Transverse colon (tissue), 4 donors: ENCODE measurements around the gene PDE10A. TPM values are rescaled to one million over a fixed set of nuclear protein-coding genes. Genes with fewer than 3 reads are reported as not detected.

ENCODE experiments used
- DNase-seq: peaks from one replicate; pipeline ENCODE4 v3.0.0-alpha.2; 2019
- H3K27ac ChIP-seq, 4 donors: fragments of 200-600 bp; sonication (generic); 2 replicates each; pipeline ENCODE4 v1.5.1; 2016 to 2018; ENCODE audit warnings: inconsistent platforms in 4 of 4
- H3K27me3 ChIP-seq: fragments of 200-600 bp; sonication (generic); 2 replicates; pipeline ENCODE4 v1.5.1; 2017; ENCODE audit warnings: inconsistent platforms
- H3K36me3 ChIP-seq, 4 donors: fragments of 200-600 bp; sonication (generic); 2 replicates each; pipeline ENCODE4 v1.5.1; 2017 to 2019; ENCODE audit warnings: inconsistent platforms in 4 of 4
- H3K4me1 ChIP-seq, 4 donors: fragments of 200-600 bp; sonication (generic); 2 replicates each; pipeline ENCODE4 v1.5.1; 2017 to 2020; ENCODE audit warnings: inconsistent platforms in 4 of 4
- H3K4me3 ChIP-seq, 4 donors: fragments of 200-600 bp; sonication (generic); 1 replicate in 1 of 4; 2 replicates in 3 of 4; pipeline versions ENCODE4 v1.5.1 to v1.6.1; 2017 to 2019; ENCODE audit warnings: inconsistent platforms in 4 of 4
- H3K9me3 ChIP-seq, 2 donors: fragments of 200-600 bp; sonication (generic); 2 replicates each; pipeline ENCODE4 v1.5.1; 2017 to 2019; ENCODE audit warnings: inconsistent platforms in 2 of 2
- CTCF ChIP-seq, 5 experiments: fragments of 200-600 bp in 3 of 5; fragments of 450-650 bp in 2 of 5; sonication (generic) in 3 of 5; IDR thresholded peaks; 1 replicate in 2 of 5; 2 replicates in 3 of 5; pipeline ENCODE4 v1.5.1; 2016 to 2017; ENCODE audit warnings: antibody characterized with exemption in 5 of 5, inconsistent platforms in 3 of 5, mild to moderate bottlenecking in 2 of 5, moderate library complexity in 1 of 5
- EP300 ChIP-seq: sonication (generic); formaldehyde crosslinking; IDR thresholded peaks from one replicate; pipeline ENCODE4 v1.6.1; 2017; ENCODE audit warnings: antibody characterized with exemption, low read depth
- POLR2A ChIP-seq: fragments of 450-650 bp; IDR thresholded peaks from one replicate; pipeline ENCODE4 v1.6.1; 2016; ENCODE audit warnings: antibody characterized with exemption, mild to moderate bottlenecking, moderate library complexity
- POLR2AphosphoS5 ChIP-seq, 3 donors: sonication (generic); formaldehyde crosslinking; IDR thresholded peaks; one replicate each; pipeline ENCODE4 v1.6.1; 2016; ENCODE audit warnings: antibody characterized with exemption in 3 of 3
- WGBS, 2 donors: methylation state at CpG; one replicate each; pipeline ENCODE4 v1.1.5; 2018; ENCODE audit warnings: low coverage in 1 of 2; 5-methylcytosine and 5-hydroxymethylcytosine counted together
- in situ Hi-C, 4 donors: fragments of 200-750 bp; cut with MboI; loops; one replicate each; pipeline versions ENCODE4 v1.15.0 to v1.15.1; 2017; ENCODE audit warnings: low sequenced_read_pairs in 3 of 4, low pct_ligation_motif_present in 1 of 4, low pct_unique_long_range_greater_than_20kb in 1 of 4
- intact Hi-C: fragments of 100-400 bp; cut with DNase I; formaldehyde crosslinking; loops from one replicate; pipeline ENCODE4 v1.15.1; 2023; ENCODE audit warnings: low total_unique reads
- total RNA-seq, 4 donors: library from RNA; depleted of rRNA; stranded (reverse); fragments of >200 nt; gene quantifications; one replicate each; pipeline ENCODE4 v1.1.0, GENCODE V29; 2016

The PDE10A gene
- total RNA-seq, 4 donors from 2014 or later: 1.4 to 15.3 (median 4.3) TPM

GRCh38 chr6:165581678-165582077 is 81.4 kb downstream of the PDE10A start:
- TF ChIP-seq POLR2AphosphoS5 (IDR thresholded peaks at IDR 0.05) (no peak), CTCF (IDR thresholded peaks at IDR 0.05) (no peak), POLR2A (no peak), EP300 (no peak)
- no peaks in the 10 kb centered on the region for H3K9me3 ChIP-seq
- H3K27me3 ChIP-seq: no peaks in the 10 kb centered on the region
- no peak overlapping the region for H3K4me3 ChIP-seq
- H3K4me1 ChIP-seq: no peaks in the 10 kb centered on the region
- DNase-seq: no peak
- 83 to 93% methylated on average over 1 of the region's 1 CpG for WGBS, 2 donors
- H3K36me3 ChIP-seq: no peaks in the 10 kb centered on the region
- in situ Hi-C loops (no loop called here), intact Hi-C loops (no loop called here)
- H3K27ac ChIP-seq: no peak overlapping the region

- no peaks in the 10 kb centered on the region for H3K9me3 ChIP-seq
- intact Hi-C loops: no loop called here
- no peaks in the 10 kb centered on the region for H3K4me1 ChIP-seq
- DNase-seq: no peak
- H3K4me3 ChIP-seq: no peak overlapping the region
- H3K27ac ChIP-seq: no peak overlapping the region
- TF ChIP-seq POLR2A (no peak), CTCF (IDR thresholded peaks at IDR 0.05) (no peak), POLR2AphosphoS5 (IDR thresholded peaks at IDR 0.05) (no peak), EP300 (no peak)
- H3K27me3 ChIP-seq: no peaks in the 10 kb centered on the region
- no peaks in the 10 kb centered on the region for H3K36me3 ChIP-seq
- 81 to 96% methylated on average over 3 of the region's 3 CpGs for whole genome bisulfite sequencing, 2 donors
- in situ Hi-C loops: no loop called here
Observed at GRCh38 chr6:165580136-165580535, 82.9 kb downstream of the PDE10A start.

GRCh38 chr6:165579151-165579550 is 83.9 kb downstream of the PDE10A start:
- in situ Hi-C loops: no loop called here
- no peak for DNase-seq
- peaks cover 0 to 3% (median 0%) of the 10 kb centered on the region in 4 donors for H3K4me1 ChIP-seq

GRCh38 chr6:165577556-165577955 is 85.5 kb downstream of the PDE10A start:
- intact Hi-C loops: no loop called here
- H3K9me3 ChIP-seq: no peaks in the 10 kb centered on the region
- peaks cover 0 to 3% (median 0%) of the 10 kb centered on the region in 4 donors for H3K4me1 ChIP-seq
- WGBS, 2 donors: 82% methylated on average over 13 of the region's 13 CpGs; no CpG with 5 or more reads in 1 of the 2 donors
- H3K27ac ChIP-seq: no peak overlapping the region
- H3K27me3 ChIP-seq: no peaks in the 10 kb centered on the region
- TF ChIP-seq CTCF (IDR thresholded peaks at IDR 0.05): no peak
- TF ChIP-seq POLR2A: no peak
- TF ChIP-seq EP300: no peak
- TF ChIP-seq POLR2AphosphoS5 (IDR thresholded peaks at IDR 0.05): no peak
- no peak for DNase-seq
- H3K36me3 ChIP-seq: no peaks in the 10 kb centered on the region
- no peak overlapping the region for H3K4me3 ChIP-seq
- in situ Hi-C loops: no loop called here

More at GRCh38 chr6:165579151-165579550, 83.9 kb downstream of the PDE10A start:
- intact Hi-C loops: no loop called here
- H3K9me3 ChIP-seq: no peaks in the 10 kb centered on the region
- no peaks in the 10 kb centered on the region for H3K27me3 ChIP-seq
- H3K36me3 ChIP-seq: no peaks in the 10 kb centered on the region
- TF ChIP-seq POLR2A (no peak), POLR2AphosphoS5 (IDR thresholded peaks at IDR 0.05) (no peak), EP300 (no peak), CTCF (IDR thresholded peaks at IDR 0.05) (no peak)
- H3K4me3 ChIP-seq: no peak overlapping the region
- H3K27ac ChIP-seq: no peak overlapping the region
